Measurements from ENCODE around the gene CACNA1D.

Gene CACNA1D

GRCh38 chr3:53728606-53729005 is 234.2 kb downstream of the CACNA1D start:
- TF ChIP-seq CTCF (IDR thresholded peaks at IDR 0.05), result no peak

GRCh38 chr3:53729159-53729558 is 234.7 kb downstream of the CACNA1D start:
- TF ChIP-seq CTCF (IDR thresholded peaks at IDR 0.05), result no peak

DNA sequence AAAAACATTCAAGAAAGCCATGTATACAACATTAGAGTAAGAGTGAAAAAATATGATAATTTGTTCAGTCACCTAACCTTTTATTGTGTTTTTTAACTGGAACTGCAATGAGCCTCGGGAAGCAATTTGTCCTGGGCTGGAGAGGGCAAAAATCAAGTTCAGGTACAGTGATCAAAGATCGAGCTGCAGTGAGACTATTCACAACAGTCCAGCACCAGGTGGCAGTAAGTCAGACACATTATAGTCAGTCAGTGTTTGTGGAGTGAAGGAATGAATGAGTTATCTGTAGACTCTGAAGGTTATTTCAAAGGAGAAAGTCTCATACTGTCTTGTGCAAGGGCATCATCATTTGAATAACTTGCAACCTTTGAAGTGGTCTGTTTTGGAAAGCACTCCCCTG is 235.2 kb downstream of the CACNA1D start:
- TF ChIP-seq CTCF (IDR thresholded peaks at IDR 0.05), result no peak; the same call in 1 of the 2 replicates

DNA sequence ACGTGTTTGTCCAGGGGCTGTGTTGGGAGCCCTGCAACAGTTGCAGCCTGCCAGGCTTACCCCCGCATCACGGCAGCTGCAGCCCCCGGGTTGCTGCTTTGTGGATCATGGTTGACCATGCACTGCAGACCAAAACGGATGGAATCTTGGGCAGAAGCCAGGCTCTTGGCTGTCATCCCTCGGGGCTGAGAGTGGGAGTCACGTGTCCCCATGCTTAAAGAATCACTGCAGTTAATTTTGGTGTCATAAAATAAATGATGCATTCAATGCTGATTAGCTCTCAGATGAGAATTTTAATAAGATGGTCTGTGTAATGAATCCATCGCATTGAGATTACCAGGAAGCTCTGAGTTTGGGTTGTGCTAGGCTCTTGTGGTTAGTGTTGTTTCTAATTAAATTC is 236.2 kb downstream of the CACNA1D start:
- TF ChIP-seq CTCF (IDR thresholded peaks at IDR 0.05), result no peak

- no peak for TF ChIP-seq CTCF (IDR thresholded peaks at IDR 0.05)
Measured at GRCh38 chr3:53731934-53732624, 237.7 kb downstream of the CACNA1D start.

DNA sequence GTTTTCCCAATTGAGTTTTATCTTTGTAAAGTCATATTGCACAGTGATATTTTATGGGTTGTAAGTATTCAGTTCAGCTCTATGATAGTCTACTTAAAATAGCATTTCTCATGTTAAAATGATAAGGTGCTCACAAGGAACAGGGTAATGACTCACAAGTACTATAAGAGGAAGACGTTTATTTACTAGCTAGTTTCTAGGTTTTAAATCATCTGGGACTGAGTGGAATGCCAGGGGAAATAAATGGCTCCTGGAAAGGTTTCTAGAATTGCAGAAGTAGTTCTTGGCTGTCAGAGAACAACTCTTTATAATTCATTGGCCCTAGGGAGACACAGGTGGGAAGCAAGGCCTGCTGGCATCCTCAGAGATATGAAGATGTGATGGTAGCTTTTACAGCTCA is 239.0 kb downstream of the CACNA1D start:
- TF ChIP-seq CTCF (IDR thresholded peaks at IDR 0.05), result no peak

GRCh38 chr3:53739966-53740365 is 245.6 kb downstream of the CACNA1D start:
- no peak for TF ChIP-seq CTCF (IDR thresholded peaks at IDR 0.05)

- TF ChIP-seq CTCF (IDR thresholded peaks at IDR 0.05), result no peak
Measured at GRCh38 chr3:53740956-53741355, 246.5 kb downstream of the CACNA1D start.

Measured in LNCAP (cell line).